ENCODE results near the gene PYGB.

The PYGB gene

DNA sequence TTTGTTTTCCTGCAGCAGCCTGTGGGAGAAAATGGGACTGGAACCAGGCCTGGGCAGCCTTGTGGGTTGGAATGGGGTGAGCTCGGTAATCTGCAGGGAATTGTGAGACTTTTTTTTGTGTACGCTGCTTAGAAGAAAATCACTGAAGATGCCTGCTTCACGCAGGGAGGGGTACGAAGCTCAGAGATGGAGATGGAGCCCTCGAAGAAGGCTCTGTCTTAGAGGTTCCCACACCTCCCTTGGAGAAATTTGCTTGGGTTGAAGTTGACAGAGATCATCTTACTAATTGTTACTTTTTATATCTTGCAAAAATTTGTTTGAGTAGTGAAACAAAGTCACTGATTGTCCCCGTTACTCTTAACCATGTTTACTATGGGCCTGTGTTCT, 894 bp downstream of the PYGB start:
- TF ChIP-seq NFIC (IDR thresholded peaks at IDR 0.05) (no peak), TCF12 (IDR thresholded peaks at IDR 0.05; ENCODE audit: low read depth) (no peak), FOXM1 (IDR thresholded peaks at IDR 0.05; ENCODE audit: borderline replicate concordance, low read depth) (no peak), ZBTB7A (IDR thresholded peaks at IDR 0.05; ENCODE audit: low read depth) (no peak), TEAD4 (IDR thresholded peaks at IDR 0.05) (no peak), EP300 (IDR thresholded peaks at IDR 0.05; ENCODE audit: borderline replicate concordance) (no peak), EGR1 (IDR thresholded peaks at IDR 0.05) (no peak), YY1 (IDR thresholded peaks at IDR 0.05; ENCODE audit: low read depth) (no peak), CREB1 (IDR thresholded peaks at IDR 0.05; ENCODE audit: low read depth) (no peak), REST (IDR thresholded peaks at IDR 0.05; ENCODE audit: low read depth) (no peak), RAD21 (IDR thresholded peaks at IDR 0.05; ENCODE audit: low read depth) (no peak), TAF1 (IDR thresholded peaks at IDR 0.05; ENCODE audit: low read depth) (no peak), CEBPB (IDR thresholded peaks at IDR 0.05) (no peak), USF1 (IDR thresholded peaks at IDR 0.05) (no peak)
- TF ChIP-seq, protein P1, sequence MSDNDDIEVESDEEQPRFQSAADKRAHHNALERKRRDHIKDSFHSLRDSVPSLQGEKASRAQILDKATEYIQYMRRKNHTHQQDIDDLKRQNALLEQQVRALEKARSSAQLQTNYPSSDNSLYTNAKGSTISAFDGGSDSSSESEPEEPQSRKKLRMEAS (IDR thresholded peaks at IDR 0.05): no peak

DNA sequence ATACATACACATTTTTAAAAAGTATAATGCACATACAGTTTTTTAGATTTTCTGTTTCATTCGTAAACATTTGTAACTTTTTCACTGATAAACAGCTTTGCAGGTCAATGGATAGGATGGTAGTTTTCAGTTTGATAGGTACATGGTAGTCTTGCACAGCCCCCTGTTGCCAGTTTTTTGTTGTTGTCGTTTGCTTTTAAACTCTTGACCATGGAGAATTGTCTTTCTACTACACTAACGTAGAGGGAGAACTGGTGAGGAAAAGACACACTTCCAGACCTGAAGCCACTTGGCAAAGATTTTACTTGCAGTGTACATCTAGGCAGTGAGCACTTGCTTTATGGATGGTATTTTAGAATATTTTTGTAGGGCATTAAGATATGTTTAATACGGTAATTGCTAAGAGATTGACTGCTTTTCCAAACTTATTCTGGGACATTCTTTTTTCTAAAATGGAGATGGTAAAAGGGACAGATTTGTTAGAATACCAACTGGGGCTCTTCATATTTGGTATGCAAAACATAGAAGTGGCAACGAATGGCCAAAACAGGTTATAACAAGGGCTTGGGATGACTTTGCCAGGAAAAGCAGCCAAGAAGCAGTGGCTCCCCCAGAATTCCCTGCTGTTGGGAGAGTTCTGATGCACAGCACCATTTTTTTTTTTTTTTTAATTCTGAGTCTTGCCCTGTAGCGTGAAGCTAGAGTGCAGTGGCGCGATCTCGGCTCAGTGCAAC, 1.5 kb downstream of the PYGB start:
- TF ChIP-seq NFIC (IDR thresholded peaks at IDR 0.05): no peak
- TF ChIP-seq TCF12 (IDR thresholded peaks at IDR 0.05; ENCODE audit: low read depth): no peak
- TF ChIP-seq CEBPB (IDR thresholded peaks at IDR 0.05): no peak
- no peak for TF ChIP-seq TAF1 (IDR thresholded peaks at IDR 0.05; ENCODE audit: low read depth)
- TF ChIP-seq, protein P1 (IDR thresholded peaks at IDR 0.05): no peak
- TF ChIP-seq TEAD4 (IDR thresholded peaks at IDR 0.05): no peak
- TF ChIP-seq FOXM1 (IDR thresholded peaks at IDR 0.05; ENCODE audit: borderline replicate concordance, low read depth): no peak
- TF ChIP-seq CREB1 (IDR thresholded peaks at IDR 0.05; ENCODE audit: low read depth): no peak
- no peak for TF ChIP-seq RAD21 (IDR thresholded peaks at IDR 0.05; ENCODE audit: low read depth)
- no peak for TF ChIP-seq REST (IDR thresholded peaks at IDR 0.05; ENCODE audit: low read depth)
- TF ChIP-seq USF1 (IDR thresholded peaks at IDR 0.05): no peak

GRCh38 chr20:25250508-25250907, 2.6 kb downstream of the PYGB start:
- TF ChIP-seq EGR1 (IDR thresholded peaks at IDR 0.05): no peak
- TF ChIP-seq, protein P1 (IDR thresholded peaks at IDR 0.05): no peak

GRCh38 chr20:25251019-25251418, 3.1 kb downstream of the PYGB start:
- TF ChIP-seq REST (IDR thresholded peaks at IDR 0.05; ENCODE audit: low read depth) (no peak), TCF12 (IDR thresholded peaks at IDR 0.05; ENCODE audit: low read depth) (no peak), EGR1 (IDR thresholded peaks at IDR 0.05) (no peak), CEBPB (IDR thresholded peaks at IDR 0.05) (no peak), CREB1 (IDR thresholded peaks at IDR 0.05; ENCODE audit: low read depth) (no peak), FOXM1 (IDR thresholded peaks at IDR 0.05; ENCODE audit: borderline replicate concordance, low read depth) (no peak), EP300 (IDR thresholded peaks at IDR 0.05; ENCODE audit: borderline replicate concordance) (no peak), USF1 (IDR thresholded peaks at IDR 0.05) (no peak), YY1 (IDR thresholded peaks at IDR 0.05; ENCODE audit: low read depth) (no peak)

Measured in Ishikawa (cell line).